ENCODE data around the gene SLC36A4. TPM values are rescaled to one million over a fixed set of nuclear protein-coding genes. Genes with fewer than 3 reads are reported as not detected.

The SLC36A4 gene
- total and polyA plus RNA-seq, 9 of the 15 experiments (the other 6 are each of a cell fraction or from before 2014, with no cell fraction given) = 1.4 to 8.0 (median 5.4) TPM

DNA sequence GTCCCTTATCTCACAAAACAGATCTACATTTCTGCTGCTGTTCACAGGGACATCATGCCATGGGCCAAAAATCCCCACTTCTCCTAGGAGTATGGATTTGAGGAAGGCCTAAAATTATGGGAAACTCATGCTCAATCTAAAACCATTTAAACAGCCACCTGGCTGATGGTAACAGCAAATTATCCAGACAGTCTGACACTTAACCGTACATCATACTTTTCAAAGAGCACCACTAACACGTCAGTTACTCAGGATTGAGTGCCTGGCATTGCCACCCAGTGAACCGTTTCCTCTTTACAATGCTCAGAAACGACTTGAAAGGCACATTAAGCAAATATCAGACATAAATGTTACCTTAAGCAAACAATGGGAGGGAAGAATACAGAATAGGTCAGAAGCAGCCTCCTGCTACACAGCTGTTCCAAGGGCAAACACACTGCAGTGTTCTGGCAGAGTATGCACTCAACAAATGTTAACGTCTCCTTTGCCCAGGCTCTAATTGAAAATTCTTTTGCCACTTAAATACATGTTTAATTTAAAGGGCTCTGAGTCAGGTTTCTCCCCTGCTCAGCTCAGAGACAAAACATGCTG is 18.8 kb upstream of the SLC36A4 start:
- FAIRE-seq (no peak), ATAC-seq (no peak), DNase-seq (ENCODE audit: extremely low read depth in 1 of 4, low spot score in 3 of 4) (no peak)
- Histone ChIP-seq H4K20me1 (replicated peaks; ENCODE audit: control insufficient read depth, insufficient read depth, low read length) (no peaks in the 10 kb centered on the region), H3K36me3 (ENCODE audit: control insufficient read depth, insufficient read depth, low read length) (no peaks in the 10 kb centered on the region), H3K27me3 (ENCODE audit: control insufficient read depth in 2 of 2, insufficient read depth in 2 of 2, low read length in 2 of 2) (no peaks in the 10 kb centered on the region), H3K9ac (ENCODE audit: insufficient read depth in 1 of 2, low read depth in 2 of 2, low read length in 2 of 2) (no peak overlapping the region), H3K27ac (ENCODE audit: extremely low read depth, low read depth, low read length) (no peak overlapping the region), H3K4me3 (no peak overlapping the region), H2AFZ (ENCODE audit: low read depth, low read length) (no peak overlapping the region), H3K9me3 (replicated peaks; ENCODE audit: control insufficient read depth, insufficient read depth, low read depth, low read length) (no peaks in the 10 kb centered on the region), H3K4me1 (replicated peaks in 1 of 2; ENCODE audit: control insufficient read depth in 2 of 2, insufficient read depth in 2 of 2, low read length in 2 of 2) (no peaks in the 10 kb centered on the region), H3K79me2 (ENCODE audit: control insufficient read depth, insufficient read depth, low read length) (no peaks in the 10 kb centered on the region), H3K4me2 (ENCODE audit: insufficient read depth, low read length) (no peak overlapping the region), H3K9me1 (ENCODE audit: control insufficient read depth, insufficient read depth, low read length) (no peaks in the 10 kb centered on the region)
- in situ Hi-C loops (cut with MboI) = no loop called here
- intact Hi-C loops (cut with micrococcal nuclease) = no loop called here
- WGBS (ENCODE audit: insufficient coverage, low coverage, missing lambda C conversion rate) = 0% methylated on average over 5 of the region's 5 CpGs
- no TSS peak for BruUV-seq (replicated peaks)
- ChIA-PET POLR2A (no interaction called here), CTCF (ENCODE audit: low intra/inter-chr PET ratio) (no interaction called here)
- no peak for TF ChIP-seq CHD1 (IDR thresholded peaks at IDR 0.05; ENCODE audit: low read length)
- TF ChIP-seq, protein P1, sequence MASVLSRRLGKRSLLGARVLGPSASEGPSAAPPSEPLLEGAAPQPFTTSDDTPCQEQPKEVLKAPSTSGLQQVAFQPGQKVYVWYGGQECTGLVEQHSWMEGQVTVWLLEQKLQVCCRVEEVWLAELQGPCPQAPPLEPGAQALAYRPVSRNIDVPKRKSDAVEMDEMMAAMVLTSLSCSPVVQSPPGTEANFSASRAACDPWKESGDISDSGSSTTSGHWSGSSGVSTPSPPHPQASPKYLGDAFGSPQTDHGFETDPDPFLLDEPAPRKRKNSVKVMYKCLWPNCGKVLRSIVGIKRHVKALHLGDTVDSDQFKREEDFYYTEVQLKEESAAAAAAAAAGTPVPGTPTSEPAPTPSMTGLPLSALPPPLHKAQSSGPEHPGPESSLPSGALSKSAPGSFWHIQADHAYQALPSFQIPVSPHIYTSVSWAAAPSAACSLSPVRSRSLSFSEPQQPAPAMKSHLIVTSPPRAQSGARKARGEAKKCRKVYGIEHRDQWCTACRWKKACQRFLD (CRISPR knock-in tag; IDR thresholded peaks at IDR 0.05) = no peak
- no peak for TF ChIP-seq ZNF311 (CRISPR knock-in tag; IDR thresholded peaks at IDR 0.05)
- TF ChIP-seq SRF (CRISPR knock-in tag; IDR thresholded peaks at IDR 0.05) = no peak
- TF ChIP-seq KLF10 (CRISPR knock-in tag; IDR thresholded peaks at IDR 0.05) = no peak
- TF ChIP-seq, protein P2, sequence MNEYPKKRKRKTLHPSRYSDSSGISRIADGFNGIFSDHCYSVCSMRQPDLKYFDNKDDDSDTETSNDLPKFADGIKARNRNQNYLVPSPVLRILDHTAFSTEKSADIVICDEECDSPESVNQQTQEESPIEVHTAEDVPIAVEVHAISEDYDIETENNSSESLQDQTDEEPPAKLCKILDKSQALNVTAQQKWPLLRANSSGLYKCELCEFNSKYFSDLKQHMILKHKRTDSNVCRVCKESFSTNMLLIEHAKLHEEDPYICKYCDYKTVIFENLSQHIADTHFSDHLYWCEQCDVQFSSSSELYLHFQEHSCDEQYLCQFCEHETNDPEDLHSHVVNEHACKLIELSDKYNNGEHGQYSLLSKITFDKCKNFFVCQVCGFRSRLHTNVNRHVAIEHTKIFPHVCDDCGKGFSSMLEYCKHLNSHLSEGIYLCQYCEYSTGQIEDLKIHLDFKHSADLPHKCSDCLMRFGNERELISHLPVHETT (CRISPR knock-in tag; conservative IDR thresholded peaks at IDR 0.05 in 1 of 2, IDR thresholded peaks at IDR 0.05 in 1 of 2) = no peak
- TF ChIP-seq, protein P3, sequence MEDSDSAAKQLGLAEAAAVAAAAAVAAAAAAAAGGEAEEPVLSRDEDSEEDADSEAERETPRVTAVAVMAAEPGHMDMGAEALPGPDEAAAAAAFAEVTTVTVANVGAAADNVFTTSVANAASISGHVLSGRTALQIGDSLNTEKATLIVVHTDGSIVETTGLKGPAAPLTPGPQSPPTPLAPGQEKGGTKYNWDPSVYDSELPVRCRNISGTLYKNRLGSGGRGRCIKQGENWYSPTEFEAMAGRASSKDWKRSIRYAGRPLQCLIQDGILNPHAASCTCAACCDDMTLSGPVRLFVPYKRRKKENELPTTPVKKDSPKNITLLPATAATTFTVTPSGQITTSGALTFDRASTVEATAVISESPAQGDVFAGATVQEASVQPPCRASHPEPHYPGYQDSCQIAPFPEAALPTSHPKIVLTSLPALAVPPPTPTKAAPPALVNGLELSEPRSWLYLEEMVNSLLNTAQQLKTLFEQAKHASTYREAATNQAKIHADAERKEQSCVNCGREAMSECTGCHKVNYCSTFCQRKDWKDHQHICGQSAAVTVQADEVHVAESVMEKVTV (CRISPR knock-in tag; IDR thresholded peaks at IDR 0.05) = no peak
- no peak for TF ChIP-seq ARID1B (IDR thresholded peaks at IDR 0.05)
- no peak for TF ChIP-seq FOXJ3 (CRISPR knock-in tag; IDR thresholded peaks at IDR 0.05)
- no peak for TF ChIP-seq GABPB1 (CRISPR knock-in tag; IDR thresholded peaks at IDR 0.05)
- TF ChIP-seq, protein P4, sequence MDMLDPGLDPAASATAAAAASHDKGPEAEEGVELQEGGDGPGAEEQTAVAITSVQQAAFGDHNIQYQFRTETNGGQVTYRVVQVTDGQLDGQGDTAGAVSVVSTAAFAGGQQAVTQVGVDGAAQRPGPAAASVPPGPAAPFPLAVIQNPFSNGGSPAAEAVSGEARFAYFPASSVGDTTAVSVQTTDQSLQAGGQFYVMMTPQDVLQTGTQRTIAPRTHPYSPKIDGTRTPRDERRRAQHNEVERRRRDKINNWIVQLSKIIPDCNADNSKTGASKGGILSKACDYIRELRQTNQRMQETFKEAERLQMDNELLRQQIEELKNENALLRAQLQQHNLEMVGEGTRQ (CRISPR knock-in tag; IDR thresholded peaks at IDR 0.05) = no peak
